SK-N-SH treated with all-trans-retinoic acid at 6 μM for 48 hours (cell line): ENCODE results near the gene ZNF488.

Experiments
- BACH2 ChIP-seq: fragments of 250-450 bp; sonication (Bioruptor Pico); IDR thresholded peaks from 2 replicates; pipeline ENCODE4 v1.9.0; 2021; ENCODE audit warnings: mild to moderate bottlenecking, borderline replicate concordance
- ESRRG ChIP-seq: fragments of 250-450 bp; sonication (Bioruptor Pico); IDR thresholded peaks from 2 replicates; pipeline ENCODE4 v1.6.1; 2021; ENCODE audit warnings: mild to moderate bottlenecking
- PPARA ChIP-seq: fragments of 250-450 bp; sonication (Bioruptor Pico); IDR thresholded peaks from 2 replicates; pipeline ENCODE4 v1.5.0; 2020; ENCODE audit warnings: mild to moderate bottlenecking, borderline replicate concordance
- RARB ChIP-seq: fragments of 250-450 bp; sonication (Bioruptor Pico); IDR thresholded peaks from 2 replicates; pipeline ENCODE4 v1.8.0; 2021; ENCODE audit warnings: mild to moderate bottlenecking, moderate library complexity
- TCF4 ChIP-seq: fragments of 250-450 bp; sonication (Bioruptor Pico); IDR thresholded peaks from 2 replicates; pipeline ENCODE4 v1.8.0; 2021; ENCODE audit warnings: mild to moderate bottlenecking, moderate library complexity, borderline replicate concordance
- ZC3H10 ChIP-seq: fragments of 250-450 bp; sonication (Bioruptor Pico); IDR thresholded peaks from 2 replicates; pipeline ENCODE4 v1.5.1; 2021; ENCODE audit warnings: mild to moderate bottlenecking, moderate library complexity
- ZFP30 ChIP-seq: fragments of 450-650 bp; formaldehyde crosslinking; IDR thresholded peaks from 2 replicates; pipeline ENCODE4 v1.5.0; 2022; ENCODE audit warnings: mild to moderate bottlenecking, moderate library complexity
- ZNF565 ChIP-seq: fragments of 450-650 bp; formaldehyde crosslinking; conservative IDR thresholded peaks from 2 replicates; pipeline ENCODE4 v1.5.0; 2020; ENCODE audit warnings: low read depth, mild to moderate bottlenecking, moderate library complexity
- ZNF8 ChIP-seq: fragments of 450-650 bp; formaldehyde crosslinking; IDR thresholded peaks from 2 replicates; pipeline ENCODE4 v1.5.0; 2020; ENCODE audit warnings: mild to moderate bottlenecking, moderate library complexity
- TF ChIP-seq, protein P1 (sequence below): fragments of 250-450 bp; sonication (Bioruptor Pico); IDR thresholded peaks from 2 replicates; pipeline ENCODE4 v1.5.1; 2020; ENCODE audit warnings: low read depth, mild to moderate bottlenecking, moderate library complexity
- TF ChIP-seq, protein P2 (sequence below): fragments of 250-450 bp; sonication (Bioruptor Pico); IDR thresholded peaks from 2 replicates; pipeline ENCODE4 v1.5.0; 2020; ENCODE audit warnings: mild to moderate bottlenecking, moderate library complexity
- TF ChIP-seq, protein P3 (sequence below): fragments of 250-450 bp; sonication (Bioruptor Pico); IDR thresholded peaks from 2 replicates; pipeline ENCODE4 v1.8.0; 2020; ENCODE audit warnings: mild to moderate bottlenecking, moderate library complexity, borderline replicate concordance
- TF ChIP-seq, protein P4 (sequence below): fragments of 250-450 bp; sonication (Bioruptor Pico); IDR thresholded peaks from 2 replicates; pipeline ENCODE4 v1.8.0; 2021; ENCODE audit warnings: low read depth, mild to moderate bottlenecking, moderate library complexity, borderline replicate concordance

DNA sequence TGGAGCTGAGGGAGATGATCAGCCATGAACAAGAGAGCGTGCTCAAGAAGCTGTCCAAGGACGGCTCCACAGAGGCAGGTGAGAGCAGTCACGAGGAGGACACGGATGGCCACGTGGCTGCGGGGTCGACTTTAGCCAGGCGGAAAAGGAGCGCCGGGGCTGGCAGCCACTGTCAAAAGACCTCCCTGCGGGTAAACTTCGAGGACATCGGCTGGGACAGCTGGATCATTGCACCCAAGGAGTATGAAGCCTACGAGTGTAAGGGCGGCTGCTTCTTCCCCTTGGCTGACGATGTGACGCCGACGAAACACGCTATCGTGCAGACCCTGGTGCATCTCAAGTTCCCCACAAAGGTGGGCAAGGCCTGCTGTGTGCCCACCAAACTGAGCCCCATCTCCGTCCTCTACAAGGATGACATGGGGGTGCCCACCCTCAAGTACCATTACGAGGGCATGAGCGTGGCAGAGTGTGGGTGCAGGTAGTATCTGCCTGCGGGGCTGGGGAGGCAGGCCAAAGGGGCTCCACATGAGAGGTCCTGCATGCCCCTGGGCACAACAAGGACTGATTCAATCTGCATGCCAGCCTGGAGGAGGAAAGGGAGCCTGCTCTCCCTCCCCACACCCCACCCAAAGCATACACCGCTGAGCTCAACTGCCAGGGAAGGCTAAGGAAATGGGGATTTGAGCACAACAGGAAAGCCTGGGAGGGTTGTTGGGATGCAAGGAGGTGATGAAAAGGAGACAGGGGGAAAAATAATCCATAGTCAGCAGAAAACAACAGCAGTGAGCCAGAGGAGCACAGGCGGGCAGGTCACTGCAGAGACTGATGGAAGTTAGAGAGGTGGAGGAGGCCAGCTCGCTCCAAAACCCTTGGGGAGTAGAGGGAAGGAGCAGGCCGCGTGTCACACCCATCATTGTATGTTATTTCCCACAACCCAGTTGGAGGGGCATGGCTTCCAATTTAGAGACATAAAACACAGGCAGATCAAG, 58.5 kb downstream of the ZNF488 start:
- TF ChIP-seq ZC3H10 (CRISPR knock-in tag) (no peak), BACH2 (no peak), ZFP30 (CRISPR knock-in tag) (no peak), PPARA (CRISPR knock-in tag) (no peak), ZNF8 (CRISPR knock-in tag) (no peak), RARB (CRISPR knock-in tag) (no peak), ZNF565 (CRISPR knock-in tag) (no peak), ESRRG (CRISPR knock-in tag) (no peak), TCF4 (CRISPR knock-in tag) (no peak)
- TF ChIP-seq, protein P1, sequence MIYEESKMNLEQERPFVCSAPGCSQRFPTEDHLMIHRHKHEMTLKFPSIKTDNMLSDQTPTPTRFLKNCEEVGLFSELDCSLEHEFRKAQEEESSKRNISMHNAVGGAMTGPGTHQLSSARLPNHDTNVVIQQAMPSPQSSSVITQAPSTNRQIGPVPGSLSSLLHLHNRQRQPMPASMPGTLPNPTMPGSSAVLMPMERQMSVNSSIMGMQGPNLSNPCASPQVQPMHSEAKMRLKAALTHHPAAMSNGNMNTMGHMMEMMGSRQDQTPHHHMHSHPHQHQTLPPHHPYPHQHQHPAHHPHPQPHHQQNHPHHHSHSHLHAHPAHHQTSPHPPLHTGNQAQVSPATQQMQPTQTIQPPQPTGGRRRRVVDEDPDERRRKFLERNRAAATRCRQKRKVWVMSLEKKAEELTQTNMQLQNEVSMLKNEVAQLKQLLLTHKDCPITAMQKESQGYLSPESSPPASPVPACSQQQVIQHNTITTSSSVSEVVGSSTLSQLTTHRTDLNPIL (CRISPR knock-in tag): no peak
- TF ChIP-seq, protein P2, sequence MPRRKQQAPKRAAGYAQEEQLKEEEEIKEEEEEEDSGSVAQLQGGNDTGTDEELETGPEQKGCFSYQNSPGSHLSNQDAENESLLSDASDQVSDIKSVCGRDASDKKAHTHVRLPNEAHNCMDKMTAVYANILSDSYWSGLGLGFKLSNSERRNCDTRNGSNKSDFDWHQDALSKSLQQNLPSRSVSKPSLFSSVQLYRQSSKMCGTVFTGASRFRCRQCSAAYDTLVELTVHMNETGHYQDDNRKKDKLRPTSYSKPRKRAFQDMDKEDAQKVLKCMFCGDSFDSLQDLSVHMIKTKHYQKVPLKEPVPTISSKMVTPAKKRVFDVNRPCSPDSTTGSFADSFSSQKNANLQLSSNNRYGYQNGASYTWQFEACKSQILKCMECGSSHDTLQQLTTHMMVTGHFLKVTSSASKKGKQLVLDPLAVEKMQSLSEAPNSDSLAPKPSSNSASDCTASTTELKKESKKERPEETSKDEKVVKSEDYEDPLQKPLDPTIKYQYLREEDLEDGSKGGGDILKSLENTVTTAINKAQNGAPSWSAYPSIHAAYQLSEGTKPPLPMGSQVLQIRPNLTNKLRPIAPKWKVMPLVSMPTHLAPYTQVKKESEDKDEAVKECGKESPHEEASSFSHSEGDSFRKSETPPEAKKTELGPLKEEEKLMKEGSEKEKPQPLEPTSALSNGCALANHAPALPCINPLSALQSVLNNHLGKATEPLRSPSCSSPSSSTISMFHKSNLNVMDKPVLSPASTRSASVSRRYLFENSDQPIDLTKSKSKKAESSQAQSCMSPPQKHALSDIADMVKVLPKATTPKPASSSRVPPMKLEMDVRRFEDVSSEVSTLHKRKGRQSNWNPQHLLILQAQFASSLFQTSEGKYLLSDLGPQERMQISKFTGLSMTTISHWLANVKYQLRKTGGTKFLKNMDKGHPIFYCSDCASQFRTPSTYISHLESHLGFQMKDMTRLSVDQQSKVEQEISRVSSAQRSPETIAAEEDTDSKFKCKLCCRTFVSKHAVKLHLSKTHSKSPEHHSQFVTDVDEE (CRISPR knock-in tag): no peak
- TF ChIP-seq, protein P3, sequence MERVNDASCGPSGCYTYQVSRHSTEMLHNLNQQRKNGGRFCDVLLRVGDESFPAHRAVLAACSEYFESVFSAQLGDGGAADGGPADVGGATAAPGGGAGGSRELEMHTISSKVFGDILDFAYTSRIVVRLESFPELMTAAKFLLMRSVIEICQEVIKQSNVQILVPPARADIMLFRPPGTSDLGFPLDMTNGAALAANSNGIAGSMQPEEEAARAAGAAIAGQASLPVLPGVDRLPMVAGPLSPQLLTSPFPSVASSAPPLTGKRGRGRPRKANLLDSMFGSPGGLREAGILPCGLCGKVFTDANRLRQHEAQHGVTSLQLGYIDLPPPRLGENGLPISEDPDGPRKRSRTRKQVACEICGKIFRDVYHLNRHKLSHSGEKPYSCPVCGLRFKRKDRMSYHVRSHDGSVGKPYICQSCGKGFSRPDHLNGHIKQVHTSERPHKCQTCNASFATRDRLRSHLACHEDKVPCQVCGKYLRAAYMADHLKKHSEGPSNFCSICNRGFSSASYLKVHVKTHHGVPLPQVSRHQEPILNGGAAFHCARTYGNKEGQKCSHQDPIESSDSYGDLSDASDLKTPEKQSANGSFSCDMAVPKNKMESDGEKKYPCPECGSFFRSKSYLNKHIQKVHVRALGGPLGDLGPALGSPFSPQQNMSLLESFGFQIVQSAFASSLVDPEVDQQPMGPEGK (CRISPR knock-in tag): no peak
- TF ChIP-seq, protein P4, sequence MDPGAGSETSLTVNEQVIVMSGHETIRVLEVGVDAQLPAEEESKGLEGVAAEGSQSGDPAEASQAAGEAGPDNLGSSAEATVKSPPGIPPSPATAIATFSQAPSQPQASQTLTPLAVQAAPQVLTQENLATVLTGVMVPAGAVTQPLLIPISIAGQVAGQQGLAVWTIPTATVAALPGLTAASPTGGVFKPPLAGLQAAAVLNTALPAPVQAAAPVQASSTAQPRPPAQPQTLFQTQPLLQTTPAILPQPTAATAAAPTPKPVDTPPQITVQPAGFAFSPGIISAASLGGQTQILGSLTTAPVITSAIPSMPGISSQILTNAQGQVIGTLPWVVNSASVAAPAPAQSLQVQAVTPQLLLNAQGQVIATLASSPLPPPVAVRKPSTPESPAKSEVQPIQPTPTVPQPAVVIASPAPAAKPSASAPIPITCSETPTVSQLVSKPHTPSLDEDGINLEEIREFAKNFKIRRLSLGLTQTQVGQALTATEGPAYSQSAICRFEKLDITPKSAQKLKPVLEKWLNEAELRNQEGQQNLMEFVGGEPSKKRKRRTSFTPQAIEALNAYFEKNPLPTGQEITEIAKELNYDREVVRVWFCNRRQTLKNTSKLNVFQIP: no peak
